KMS-11 (cell line): ENCODE measurements around the gene MED13L.

Experiments used
- H2AFZ ChIP-seq: fragments of 200-600 bp; sonication (generic); 2 replicates; pipeline ENCODE4 v1.6.1; 2016; ENCODE audit warnings: antibody characterized with exemption, mixed run types, low read depth
- H3K27ac ChIP-seq: fragments of 200-600 bp; sonication (generic); 2 replicates; pipeline ENCODE4 v1.6.1; 2016; ENCODE audit warnings: mild to moderate bottlenecking, mixed run types
- H3K27me3 ChIP-seq: fragments of 200-600 bp; sonication (generic); 2 replicates; pipeline ENCODE4 v1.6.1; 2017; ENCODE audit warnings: mild to moderate bottlenecking, low read depth, mixed run types, moderate library complexity; ENCODE audit not compliant: insufficient read depth
- H3K36me3 ChIP-seq: fragments of 200-600 bp; sonication (generic); 2 replicates; pipeline ENCODE4 v1.6.1; 2017; ENCODE audit warnings: mild to moderate bottlenecking, mixed run types; ENCODE audit not compliant: insufficient read depth
- H3K4me1 ChIP-seq: fragments of 200-600 bp; sonication (generic); 2 replicates; pipeline ENCODE4 v1.6.1; 2016; ENCODE audit warnings: mild to moderate bottlenecking, low read depth, mixed run types; ENCODE audit not compliant: poor library complexity, severe bottlenecking
- H3K4me2 ChIP-seq: fragments of 200-600 bp; sonication (generic); 2 replicates; pipeline ENCODE4 v1.7.0; 2016; ENCODE audit warnings: mild to moderate bottlenecking, mixed run types
- H3K4me3 ChIP-seq: fragments of 200-600 bp; sonication (generic); IDR thresholded peaks from 2 replicates; pipeline ENCODE4 v1.6.1; 2017; ENCODE audit warnings: low read depth, low read length, mixed read lengths; ENCODE audit not compliant: insufficient read depth
- H3K79me2 ChIP-seq: fragments of 200-600 bp; sonication (generic); 2 replicates; pipeline ENCODE4 v1.6.1; 2016; ENCODE audit warnings: low read depth, mixed run types; ENCODE audit not compliant: insufficient read depth
- H3K9ac ChIP-seq: fragments of 200-600 bp; sonication (generic); 2 replicates; pipeline ENCODE4 v1.6.1; 2016; ENCODE audit warnings: mild to moderate bottlenecking, mixed run types
- H4K20me1 ChIP-seq: fragments of 200-600 bp; sonication (generic); 2 replicates; pipeline ENCODE4 v1.6.1; 2016; ENCODE audit warnings: mild to moderate bottlenecking, mixed run types; ENCODE audit not compliant: insufficient read depth
- CTCF ChIP-seq: fragments of 200-600 bp; sonication (generic); conservative IDR thresholded peaks from 2 replicates; pipeline ENCODE4 v1.6.1; 2017; ENCODE audit warnings: low read depth, mild to moderate bottlenecking, antibody characterized with exemption, low read length, moderate library complexity, mixed read lengths

MED13L gene

GRCh38 chr12:116274551-116275375 lies 2.7 kb downstream of the MED13L start:
- TF ChIP-seq CTCF, result no peak
- Histone ChIP-seq H2AFZ (no peak overlapping the region), H3K4me1 (peaks cover 29% of the 10 kb centered on the region), H3K27me3 (no peaks in the 10 kb centered on the region), H4K20me1 (peaks cover 13% of the 10 kb centered on the region; the same call in 1 of the 2 replicates), H3K27ac (peak overlapping the region; percentile 60; the same call in 1 of the 2 replicates), H3K79me2 (peaks cover 71% of the 10 kb centered on the region), H3K4me2 (peak overlapping the region; percentile 91), H3K9ac (peak overlapping the region; percentile 25; the same call in 1 of the 2 replicates), H3K36me3 (no peaks in the 10 kb centered on the region), H3K4me3 (no peak overlapping the region)

DNA sequence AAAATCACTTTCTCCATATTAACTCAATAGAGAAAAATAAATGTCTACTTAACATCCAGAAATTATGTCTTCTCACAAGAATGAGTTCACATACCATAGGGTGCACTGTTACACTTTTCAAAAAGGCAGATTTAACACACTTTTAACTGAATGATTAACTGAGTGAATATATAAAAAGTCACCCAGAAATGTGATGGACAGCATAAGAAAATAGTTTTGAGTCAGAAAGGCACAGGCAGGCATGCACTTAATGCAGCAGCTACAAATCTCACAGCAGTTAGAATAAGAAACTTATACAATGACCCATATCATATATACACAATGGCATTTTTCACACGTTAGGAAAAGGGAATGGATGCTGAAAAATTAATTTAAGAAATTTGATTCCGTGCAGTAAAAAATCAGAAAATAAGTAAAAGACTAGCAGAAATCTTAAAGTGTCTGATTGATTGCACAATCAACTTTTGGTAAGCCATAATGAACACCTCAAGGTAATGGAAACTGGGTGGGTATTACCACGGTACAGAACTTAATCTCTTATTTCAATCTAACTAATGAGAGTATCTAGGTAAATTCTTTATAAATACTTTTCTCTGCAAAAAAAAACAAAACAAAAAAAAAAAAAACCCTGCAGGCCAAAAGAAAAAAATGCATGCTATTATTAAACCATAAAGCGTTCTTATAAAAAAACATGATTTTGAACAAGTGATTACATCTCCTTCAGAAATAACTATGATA lies 3.5 kb downstream of the MED13L start:
- no peaks in the 10 kb centered on the region for H3K27me3 ChIP-seq
- H3K9ac ChIP-seq, result no peak overlapping the region
- H3K4me2 ChIP-seq, result peak overlapping the region; percentile 91
- H4K20me1 ChIP-seq, result peaks cover 13% of the 10 kb centered on the region; the same call in 1 of the 2 replicates
- peaks cover 78% of the 10 kb centered on the region for H3K79me2 ChIP-seq
- no peak overlapping the region for H2AFZ ChIP-seq
- no peak overlapping the region for H3K4me3 ChIP-seq
- H3K4me1 ChIP-seq, result peaks cover 29% of the 10 kb centered on the region
- H3K27ac ChIP-seq, result no peak overlapping the region
- H3K36me3 ChIP-seq, result no peaks in the 10 kb centered on the region
- TF ChIP-seq CTCF, result no peak

GRCh38 chr12:116267948-116268347 lies 9.5 kb downstream of the MED13L start:
- peaks cover 33% of the 10 kb centered on the region for H4K20me1 ChIP-seq
- no peaks in the 10 kb centered on the region for H3K27me3 ChIP-seq
- no peak overlapping the region for H3K9ac ChIP-seq
- peaks cover 37% of the 10 kb centered on the region for H3K4me1 ChIP-seq
- no peak for TF ChIP-seq CTCF
- peaks cover 99% of the 10 kb centered on the region for H3K79me2 ChIP-seq
- no peaks in the 10 kb centered on the region for H3K36me3 ChIP-seq
- H2AFZ ChIP-seq, result no peak overlapping the region
- no peak overlapping the region for H3K4me2 ChIP-seq
- no peak overlapping the region for H3K27ac ChIP-seq
- no peak overlapping the region for H3K4me3 ChIP-seq

DNA sequence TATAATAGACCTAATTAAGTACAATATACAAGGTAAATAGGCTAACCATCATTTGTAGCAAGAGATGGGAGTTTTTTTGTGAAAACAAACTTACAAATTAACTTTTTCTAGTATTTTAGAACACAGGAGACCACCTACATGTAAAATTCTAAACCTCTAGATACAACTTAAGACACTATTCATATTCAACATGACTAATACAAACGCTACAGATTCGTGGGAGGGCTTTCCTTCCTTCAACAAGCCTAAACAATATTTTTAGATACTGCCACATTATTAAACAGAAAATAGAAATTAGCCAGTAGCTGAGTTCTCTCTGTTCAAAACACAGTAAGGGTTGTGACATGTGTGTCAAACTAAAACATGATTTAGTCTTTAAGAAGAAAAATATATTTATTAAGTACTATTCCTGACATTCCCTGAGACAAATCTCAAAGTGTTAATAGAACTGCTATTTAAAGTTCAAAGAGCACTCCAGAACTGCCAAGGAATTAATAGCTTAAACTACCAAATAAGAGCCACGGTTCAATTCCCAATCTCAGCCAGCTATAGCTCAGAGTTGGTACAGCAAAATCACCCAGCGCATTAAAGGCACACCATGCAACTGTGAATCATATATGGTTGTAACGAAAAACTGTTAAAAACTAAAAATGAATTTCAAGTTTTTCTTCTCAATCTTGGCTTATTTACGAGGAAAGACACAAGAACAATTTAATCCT lies 10.7 kb downstream of the MED13L start:
- no peaks in the 10 kb centered on the region for H3K27me3 ChIP-seq
- H3K36me3 ChIP-seq, result no peaks in the 10 kb centered on the region
- no peak overlapping the region for H3K27ac ChIP-seq
- H2AFZ ChIP-seq, result no peak overlapping the region
- no peak for TF ChIP-seq CTCF
- no peak overlapping the region for H3K4me3 ChIP-seq
- H3K4me2 ChIP-seq, result no peak overlapping the region
- peaks cover 99% of the 10 kb centered on the region for H3K79me2 ChIP-seq
- peaks cover 41% of the 10 kb centered on the region for H3K4me1 ChIP-seq
- H3K9ac ChIP-seq, result no peak overlapping the region
- peaks cover 41% of the 10 kb centered on the region for H4K20me1 ChIP-seq
